ENCODE measurements around the gene SLITRK3. TPM values are rescaled to one million over a fixed set of nuclear protein-coding genes. Genes with fewer than 3 reads are reported as not detected.

Gene SLITRK3
- total RNA-seq (2014; rRNA removed; shearing (Covaris generic)), result not detected in 2 replicates
- polyA plus RNA-seq (2015; cell fraction: cytosol; rRNA removed), result 0.11 and 0.19 TPM in 2 replicates
- polyA plus RNA-seq (2015; cell fraction: nucleus; rRNA removed), result not detected in 2 replicates

- DNase-seq (ENCODE audit: low read depth, low spot score), result no peak
- in situ Hi-C loops (cut with HindIII; ENCODE audit: low pct_unique_long_range_greater_than_20kb, low sequenced_read_pairs), result no loop called here
Observed at GRCh38 chr3:165195640-165196576, at the start of gene SLITRK3. Gene SLITRK3, minus strand, starts transcription at chr3:165196384. Its CDS starts 5,554 bp downstream, at chr3:165190830.

GRCh38 chr3:165243597-165243996 lies 47.4 kb upstream of the SLITRK3 start:
- DNase-seq (ENCODE audit: low read depth, low spot score), result no peak
- in situ Hi-C loops (cut with HindIII; ENCODE audit: low pct_unique_long_range_greater_than_20kb, low sequenced_read_pairs), result no loop called here

- in situ Hi-C loops (cut with HindIII; ENCODE audit: low pct_unique_long_range_greater_than_20kb, low sequenced_read_pairs), result no loop called here
- DNase-seq (ENCODE audit: low read depth, low spot score), result no peak
Observed at GRCh38 chr3:165233501-165234195, 37.5 kb upstream of the SLITRK3 start.

- in situ Hi-C loops (cut with HindIII; ENCODE audit: low pct_unique_long_range_greater_than_20kb, low sequenced_read_pairs), result no loop called here
- no peak for DNase-seq (ENCODE audit: low read depth, low spot score)
Observed at GRCh38 chr3:165225604-165226003, 29.4 kb upstream of the SLITRK3 start.

DNA sequence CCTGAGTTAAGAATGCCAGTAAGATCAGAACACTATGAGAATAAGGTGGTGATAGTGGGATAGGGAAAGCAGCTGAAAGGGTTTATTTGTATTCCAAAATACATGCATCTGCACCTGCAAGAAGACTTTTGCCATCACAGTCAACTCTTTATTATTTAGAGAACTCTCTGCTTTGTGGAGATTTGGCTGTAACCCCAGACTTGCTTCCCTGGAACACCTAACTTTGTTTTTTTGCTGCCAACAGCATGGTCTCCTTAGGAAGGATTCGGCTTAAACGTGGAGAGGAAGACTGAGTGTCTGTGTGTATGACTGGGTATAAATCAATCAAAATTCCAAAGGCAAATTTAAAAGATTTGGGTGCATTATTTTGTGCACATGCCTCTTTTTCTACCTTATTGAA lies 21.6 kb upstream of the SLITRK3 start:
- in situ Hi-C loops (cut with HindIII; ENCODE audit: low pct_unique_long_range_greater_than_20kb, low sequenced_read_pairs), result no loop called here
- DNase-seq (ENCODE audit: low read depth, low spot score), result no peak

DNA sequence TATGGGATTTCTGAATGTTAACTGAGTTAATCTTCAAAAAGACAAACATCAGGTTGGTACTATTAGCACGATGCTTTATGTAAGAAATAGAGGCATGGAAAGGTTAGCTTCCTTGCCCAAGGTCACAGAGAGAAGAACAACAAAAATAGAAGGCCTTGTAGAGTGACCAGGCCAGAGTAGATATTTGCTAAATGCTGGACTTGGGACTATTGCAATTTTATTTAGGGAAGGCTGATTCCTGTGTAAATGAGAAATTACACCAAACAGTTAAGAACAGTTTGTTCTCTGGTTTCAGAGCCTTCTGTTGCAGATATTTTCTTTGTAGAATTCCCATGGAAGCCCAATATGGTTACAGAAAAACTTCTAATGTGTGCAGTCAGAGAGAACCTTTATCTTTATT lies 16.4 kb upstream of the SLITRK3 start:
- DNase-seq (ENCODE audit: low read depth, low spot score), result no peak
- in situ Hi-C loops (cut with HindIII; ENCODE audit: low pct_unique_long_range_greater_than_20kb, low sequenced_read_pairs), result no loop called here

DNA sequence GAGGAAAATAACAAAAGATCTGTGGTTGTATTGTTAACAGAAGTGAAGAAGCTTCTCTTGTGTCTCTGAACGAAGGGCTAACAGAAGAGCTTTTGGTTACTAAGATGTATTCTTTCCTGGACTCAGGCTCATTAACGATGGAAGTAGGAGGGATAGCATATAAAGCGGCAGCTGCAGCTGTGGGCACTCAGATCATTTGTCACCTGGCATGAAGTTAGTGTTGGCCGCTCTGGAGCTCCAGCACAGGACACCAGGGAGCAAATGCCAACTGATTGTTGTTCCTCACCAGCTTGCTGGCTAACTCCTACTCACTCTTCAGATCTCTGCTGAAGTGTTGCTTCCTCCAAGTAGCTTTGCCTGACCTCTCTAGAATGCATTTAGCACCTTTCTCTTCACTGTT lies 15.5 kb upstream of the SLITRK3 start:
- in situ Hi-C loops (cut with HindIII; ENCODE audit: low pct_unique_long_range_greater_than_20kb, low sequenced_read_pairs), result no loop called here
- no peak for DNase-seq (ENCODE audit: low read depth, low spot score)

DNA sequence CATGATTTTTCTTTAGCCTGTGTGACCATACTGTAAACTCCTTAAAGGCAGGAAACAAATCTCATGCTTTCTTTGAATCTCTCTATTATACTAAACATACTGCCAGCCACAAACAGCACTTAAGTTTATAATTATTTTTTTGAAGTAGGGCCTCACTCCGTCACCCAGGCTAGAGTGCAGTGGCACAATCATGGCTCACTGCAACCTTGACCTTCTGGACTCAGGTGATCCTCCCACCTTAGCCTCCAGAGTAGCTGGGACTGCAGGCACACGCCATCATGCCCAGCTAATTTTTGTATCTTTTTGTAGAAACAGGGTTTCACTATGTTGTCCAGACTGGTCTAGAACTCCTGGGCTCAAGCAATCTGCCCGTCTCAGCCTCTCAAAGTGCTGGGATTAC lies 14.5 kb upstream of the SLITRK3 start:
- no peak for DNase-seq (ENCODE audit: low read depth, low spot score)
- in situ Hi-C loops (cut with HindIII; ENCODE audit: low pct_unique_long_range_greater_than_20kb, low sequenced_read_pairs), result no loop called here

GRCh38 chr3:165210132-165210531 lies 13.9 kb upstream of the SLITRK3 start:
- in situ Hi-C loops (cut with HindIII; ENCODE audit: low pct_unique_long_range_greater_than_20kb, low sequenced_read_pairs), result no loop called here
- peak; percentile 44 for DNase-seq (ENCODE audit: low read depth, low spot score)

DNA sequence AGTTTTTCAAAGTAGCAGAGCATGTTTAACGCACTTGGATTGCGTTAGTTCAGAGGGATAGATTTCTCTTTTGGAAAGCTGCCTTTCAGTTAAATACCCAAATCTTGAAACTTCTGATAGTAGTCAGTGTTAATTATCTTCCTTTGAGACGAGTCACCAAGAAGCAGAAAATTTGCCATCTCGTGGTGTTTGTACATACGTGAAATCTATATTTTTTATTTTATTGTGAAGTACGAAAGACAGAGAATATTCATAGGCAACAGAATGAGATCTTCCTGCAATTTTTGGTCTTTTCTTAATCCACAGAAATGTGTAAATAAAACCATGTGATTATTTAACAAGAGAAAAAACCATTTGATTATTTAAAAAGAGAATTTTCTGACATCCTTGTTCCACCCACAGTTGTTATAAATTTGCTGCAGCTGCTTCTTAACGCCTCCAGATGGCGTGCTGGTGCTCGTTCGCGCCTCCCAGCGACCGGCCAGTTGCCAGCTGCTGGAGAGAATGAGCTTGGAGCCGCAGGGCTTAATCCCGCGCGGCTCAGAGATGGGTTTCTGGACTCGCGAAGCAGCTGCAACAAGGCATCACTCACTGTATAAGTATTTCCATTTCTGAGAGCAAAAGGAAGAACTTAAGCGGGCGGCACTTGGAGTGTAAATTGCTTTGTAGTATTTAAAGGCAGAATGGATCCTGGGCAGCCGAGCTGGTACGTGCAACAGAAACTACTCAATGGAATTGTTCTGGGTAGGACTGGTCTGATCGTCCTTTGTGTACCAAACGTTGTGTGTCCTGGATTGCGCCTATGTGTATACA lies 10.5 kb upstream of the SLITRK3 start:
- peak; percentile 84 for DNase-seq (ENCODE audit: low read depth, low spot score)
- in situ Hi-C loops (cut with HindIII; ENCODE audit: low pct_unique_long_range_greater_than_20kb, low sequenced_read_pairs), result no loop called here

DNA sequence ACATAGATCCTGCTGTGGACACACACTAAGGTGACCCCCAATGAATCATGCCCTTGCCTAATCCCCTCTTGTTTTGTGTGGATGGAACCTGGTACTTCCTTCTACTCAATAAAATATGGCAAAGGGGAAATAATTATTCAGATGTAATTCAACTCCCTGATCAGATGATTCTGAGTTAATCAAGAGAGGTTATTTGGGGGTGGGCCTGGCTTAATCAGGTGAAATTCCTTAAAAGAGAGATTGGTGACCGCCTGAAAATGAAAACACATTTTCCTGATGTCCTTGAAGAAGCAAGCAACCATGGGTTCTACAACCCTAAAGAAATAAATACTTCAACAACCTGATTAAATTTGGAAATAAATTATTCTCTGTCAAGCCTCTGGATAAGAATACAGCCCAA lies 8.3 kb upstream of the SLITRK3 start:
- in situ Hi-C loops (cut with HindIII; ENCODE audit: low pct_unique_long_range_greater_than_20kb, low sequenced_read_pairs), result no loop called here
- no peak for DNase-seq (ENCODE audit: low read depth, low spot score)

DNA sequence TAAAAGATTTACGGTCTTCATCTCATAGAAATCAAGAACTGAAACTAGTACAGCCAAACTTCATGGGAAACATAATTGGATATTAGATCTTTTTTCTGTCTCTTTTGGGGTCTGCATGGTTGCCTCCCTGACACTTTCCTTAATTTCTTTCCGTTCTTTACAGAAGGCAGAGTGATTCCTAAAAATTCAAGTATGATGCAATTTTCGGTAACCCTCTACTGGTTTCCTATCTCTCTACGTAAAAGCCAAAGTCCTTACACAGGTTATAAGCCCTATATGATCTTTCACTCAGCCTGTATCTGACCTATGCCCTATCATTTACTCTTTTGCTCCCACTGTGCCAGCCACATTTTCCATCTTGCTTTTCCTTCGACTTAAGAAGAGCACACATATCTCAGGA lies 6.8 kb upstream of the SLITRK3 start:
- no peak for DNase-seq (ENCODE audit: low read depth, low spot score)
- in situ Hi-C loops (cut with HindIII; ENCODE audit: low pct_unique_long_range_greater_than_20kb, low sequenced_read_pairs), result no loop called here

DNA sequence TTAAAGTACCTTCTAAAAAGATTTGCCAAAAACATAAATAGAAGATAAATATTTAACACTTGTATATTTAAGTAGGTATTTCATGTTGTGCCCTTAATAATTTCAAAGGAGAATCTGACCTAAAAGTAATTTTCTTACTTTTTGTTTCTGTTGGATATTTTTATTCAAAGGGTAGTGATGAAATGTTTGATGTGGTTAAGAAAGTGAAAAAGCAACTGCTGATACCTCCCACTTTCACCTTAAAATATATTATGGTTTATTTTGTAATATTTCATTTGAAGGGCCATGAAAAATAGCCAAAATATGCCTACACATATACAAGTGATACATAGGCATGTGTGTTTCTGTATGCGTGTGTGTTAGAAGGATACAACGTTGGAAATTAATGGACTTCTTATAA lies 5.8 kb upstream of the SLITRK3 start:
- DNase-seq (ENCODE audit: low read depth, low spot score), result no peak
- in situ Hi-C loops (cut with HindIII; ENCODE audit: low pct_unique_long_range_greater_than_20kb, low sequenced_read_pairs), result no loop called here

DNA sequence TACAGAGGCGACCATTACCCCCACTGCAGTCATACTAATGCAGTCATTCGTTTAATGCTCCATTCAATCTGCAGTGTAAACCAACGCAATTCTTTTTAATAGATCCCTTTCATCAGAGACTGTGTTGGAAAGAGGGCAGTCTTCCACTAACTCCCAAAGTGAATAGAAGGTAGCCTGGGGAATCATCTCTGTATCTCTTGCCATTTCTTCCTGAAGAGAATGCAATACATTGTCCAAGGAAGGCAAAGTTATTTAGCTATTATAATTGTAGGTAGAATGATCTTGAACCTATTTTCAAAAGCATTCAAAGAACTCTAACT lies 1.3 kb upstream of the SLITRK3 start:
- in situ Hi-C loops (cut with HindIII; ENCODE audit: low pct_unique_long_range_greater_than_20kb, low sequenced_read_pairs), result no loop called here
- no peak for DNase-seq (ENCODE audit: low read depth, low spot score)

DNA sequence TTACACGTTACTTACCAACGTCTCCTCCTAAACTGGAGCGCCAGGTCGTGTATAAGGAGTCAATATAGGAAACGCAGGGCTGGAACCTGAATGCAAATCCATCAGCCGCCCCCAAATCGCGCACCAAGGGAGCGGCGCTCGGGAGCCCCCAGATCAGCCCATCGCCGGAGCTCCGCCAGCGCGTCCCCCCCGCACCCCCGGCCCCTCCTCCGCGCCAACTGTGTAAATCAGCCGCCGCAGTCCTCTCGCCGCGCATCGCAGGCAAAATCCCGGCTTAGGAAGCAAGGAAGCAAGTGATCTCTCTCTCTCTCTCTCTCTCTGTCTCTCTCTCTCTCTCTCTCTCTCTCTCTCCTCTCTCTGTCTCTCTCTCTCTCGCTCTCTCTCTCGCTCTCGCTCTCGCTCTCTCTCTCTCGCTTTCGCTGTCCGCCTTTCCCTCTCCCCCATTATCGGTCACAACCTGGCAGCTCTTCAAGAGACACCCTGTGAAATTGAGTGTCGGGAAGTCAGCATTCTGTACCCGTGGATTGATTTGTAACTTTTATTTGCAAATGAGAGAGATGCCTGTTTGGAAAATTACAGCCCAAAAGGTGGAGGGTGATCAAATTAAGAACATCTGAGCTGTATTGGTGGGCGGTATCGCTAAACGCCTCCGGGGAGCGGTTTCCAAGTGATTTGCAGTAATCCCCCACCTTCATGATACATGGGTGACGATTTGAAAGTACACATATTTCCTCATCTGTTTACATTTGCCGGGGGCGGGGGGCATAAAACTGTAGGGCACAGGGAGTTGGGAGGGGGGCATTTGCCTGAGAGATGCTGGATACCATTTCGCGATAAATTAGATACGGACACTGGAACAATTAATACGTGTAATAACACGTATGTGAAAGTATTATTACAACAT lies 645 bp upstream of the SLITRK3 start:
- in situ Hi-C loops (cut with HindIII; ENCODE audit: low pct_unique_long_range_greater_than_20kb, low sequenced_read_pairs), result no loop called here
- no peak for DNase-seq (ENCODE audit: low read depth, low spot score)

DNA sequence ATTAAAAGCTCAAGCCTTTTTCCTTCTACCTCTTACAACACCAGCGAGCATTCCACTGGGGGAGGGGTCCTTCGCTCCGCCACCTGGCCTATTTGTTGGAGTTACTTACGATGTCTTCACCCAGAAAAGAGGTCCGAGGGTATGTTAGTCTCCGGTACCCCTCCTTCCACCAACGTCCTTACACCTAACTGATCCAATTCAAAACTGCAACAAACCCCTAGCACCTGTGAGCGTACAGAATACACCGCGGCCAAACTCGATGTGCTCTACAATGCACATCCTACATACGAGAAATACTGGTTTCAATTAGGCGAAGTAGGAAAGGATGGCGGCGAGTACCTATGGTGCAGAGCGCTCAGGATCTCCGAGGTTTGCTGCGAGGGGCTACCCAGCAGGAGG lies 944 bp downstream of the SLITRK3 start:
- no peak for DNase-seq (ENCODE audit: low read depth, low spot score)
- in situ Hi-C loops (cut with HindIII; ENCODE audit: low pct_unique_long_range_greater_than_20kb, low sequenced_read_pairs), result no loop called here
